HepG2 (cell line): ENCODE results near the gene CAMK4. TPM values are rescaled to one million over a fixed set of nuclear protein-coding genes. Genes with fewer than 3 reads are reported as not detected.

Experiments used
- ATAC-seq: fragments of 200-7000 bp; cut with Tn5 transposase; 3 replicates; pipeline ENCODE4 v1.9.1; 2020; ENCODE audit warnings: mild to moderate bottlenecking, moderate library complexity
- BruUV-seq: library from RNA; stranded (reverse); fragments of 400-500 nt; replicated peaks from 2 replicates; lab custom pipeline; 2021; lab: Mats Ljungman, UMichigan
- CTCF ChIA-PET: fragments of 300-600 bp; formaldehyde crosslinking; extraction: SDS; loops from one replicate; lab custom pipeline; 2021; ENCODE audit warnings: low total read pairs, inconsistent platforms, low intra/inter-chr PET ratio; lab: Yijun Ruan, JAX
- POLR2A ChIA-PET: fragments of 350-600 bp; sonication (Branson Sonifier 250); formaldehyde crosslinking; loops from one replicate; lab custom pipeline; 2020; ENCODE audit warnings: antibody characterized with exemption, inconsistent platforms; lab: Yijun Ruan, JAX
- DNase-seq: peaks from one replicate; pipeline ENCODE4 v3.0.0-alpha.2; 2015; ENCODE audit warnings: low spot score
- FAIRE-seq: peaks from 3 replicates; lab custom pipeline; 2011; peaks lifted over from hg19 to GRCh38; lab: Jason Lieb, UNC
- H2AFZ ChIP-seq: one replicate; pipeline ENCODE4 v1.6.1; 2011; ENCODE audit warnings: low read length, inconsistent platforms
- H3K27ac ChIP-seq: fragments of 300-600 bp; 3 replicates; pipeline ENCODE4 v1.8.0; 2011; ENCODE audit warnings: mixed run types, mild to moderate bottlenecking, mixed read lengths, low read length, inconsistent platforms; ENCODE audit not compliant: insufficient read depth; ENCODE audit errors: extremely low read length
- H3K27me3 ChIP-seq, 2 experiments: fragments of 200-600 bp in 1 of 2; 2 replicates in 1 of 2; 3 replicates in 1 of 2; pipeline versions ENCODE4 v1.6.0 to v1.8.0; 2011; ENCODE audit warnings: low read length in 2 of 2, mild to moderate bottlenecking in 2 of 2, moderate library complexity in 2 of 2, inconsistent platforms in 1 of 2; ENCODE audit not compliant: insufficient read depth in 2 of 2, control insufficient read depth in 1 of 2
- H3K36me3 ChIP-seq, 2 experiments: fragments of 200-600 bp in 1 of 2; replicated peaks in 1 of 2; 2 replicates in 1 of 2; 3 replicates in 1 of 2; pipeline versions ENCODE4 v1.5.1 to v1.8.0; 2011; ENCODE audit warnings: low read length in 2 of 2, inconsistent platforms in 1 of 2; ENCODE audit not compliant: insufficient read depth in 2 of 2, control insufficient read depth in 1 of 2
- H3K4me1 ChIP-seq: 2 replicates; pipeline ENCODE4 v1.5.1; 2012; ENCODE audit warnings: low read length, inconsistent platforms; ENCODE audit not compliant: insufficient read depth
- H3K4me2 ChIP-seq: 2 replicates; pipeline ENCODE4 v1.6.0; 2011; ENCODE audit warnings: low read depth, low read length, inconsistent platforms
- H3K4me3 ChIP-seq, 3 experiments: fragments of 200-600 bp in 1 of 3; sonication (generic), shearing (Covaris generic) in 1 of 3; replicated peaks in 1 of 3; 2 replicates each; pipeline ENCODE4 v1.5.1; 2011 to 2016; ENCODE audit warnings: low read length in 3 of 3, inconsistent platforms in 2 of 3, low read depth in 2 of 3, mild to moderate bottlenecking in 2 of 3, control low read depth in 1 of 3, mixed read lengths in 1 of 3; ENCODE audit not compliant: insufficient read depth in 1 of 3
- H3K79me2 ChIP-seq: one replicate; pipeline ENCODE4 v1.6.1; 2011; ENCODE audit warnings: low read length, inconsistent platforms; ENCODE audit not compliant: insufficient read depth
- H3K9ac ChIP-seq: 2 replicates; pipeline ENCODE4 v1.6.0; 2011; ENCODE audit warnings: mild to moderate bottlenecking, low read depth, low read length, inconsistent platforms; ENCODE audit not compliant: insufficient read depth
- H3K9me3 ChIP-seq: 2 replicates; pipeline ENCODE4 v1.5.1; 2012; ENCODE audit warnings: mild to moderate bottlenecking, low read length
- H4K20me1 ChIP-seq: 2 replicates; pipeline ENCODE4 v1.6.0; 2011; ENCODE audit warnings: inconsistent platforms, mild to moderate bottlenecking, low read length, moderate library complexity; ENCODE audit not compliant: insufficient read depth
- BORCS8-MEF2B ChIP-seq: sonication (generic); formaldehyde crosslinking; IDR thresholded peaks from 2 replicates; pipeline ENCODE4 v1.8.0; 2022; ENCODE audit warnings: mild to moderate bottlenecking, missing genetic modification reagents
- CC2D1A ChIP-seq: sonication (generic); formaldehyde crosslinking; IDR thresholded peaks from 2 replicates; pipeline ENCODE4 v1.8.1; 2023; ENCODE audit warnings: mild to moderate bottlenecking, missing genetic modification reagents
- CHD2 ChIP-seq: IDR thresholded peaks from 2 replicates; pipeline ENCODE4 v1.6.1; 2011; ENCODE audit warnings: low read depth, low read length, improper control_type of control experiment
- MAFK ChIP-seq, 2 experiments: IDR thresholded peaks in 1 of 2; conservative IDR thresholded peaks in 1 of 2; 2 replicates each; pipeline ENCODE4 v1.6.1; 2011; ENCODE audit warnings: improper control_type of control experiment in 2 of 2, low read length in 2 of 2
- MXD3 ChIP-seq: IDR thresholded peaks from 2 replicates; pipeline ENCODE4 v1.6.1; 2016; ENCODE audit warnings: mild to moderate bottlenecking, missing biosample characterization, missing genetic modification reagents
- SMARCC2 ChIP-seq: fragments of 450-650 bp; IDR thresholded peaks from 2 replicates; pipeline ENCODE4 v1.6.1; 2017; ENCODE audit warnings: antibody characterized with exemption, mild to moderate bottlenecking
- STAT6 ChIP-seq: sonication (generic); formaldehyde crosslinking; IDR thresholded peaks from 2 replicates; pipeline ENCODE4 v1.4.0; 2020; ENCODE audit warnings: missing genetic modification reagents, mild to moderate bottlenecking, borderline replicate concordance
- ZNF101 ChIP-seq: sonication (generic); formaldehyde crosslinking; IDR thresholded peaks from 2 replicates; pipeline ENCODE4 v1.4.0; 2020; ENCODE audit warnings: mild to moderate bottlenecking, low read depth, missing genetic modification reagents, borderline replicate concordance
- ZNF263 ChIP-seq: sonication (generic); formaldehyde crosslinking; IDR thresholded peaks from 2 replicates; pipeline ENCODE4 v1.4.0; 2020; ENCODE audit warnings: missing genetic modification reagents
- ZNF3 ChIP-seq: IDR thresholded peaks from 2 replicates; pipeline ENCODE4 v1.7.0; 2017; ENCODE audit warnings: inconsistent platforms
- ZNF362 ChIP-seq: sonication (generic); formaldehyde crosslinking; IDR thresholded peaks from 2 replicates; pipeline ENCODE4 v1.4.0; 2020; ENCODE audit warnings: missing genetic modification reagents, mild to moderate bottlenecking, borderline replicate concordance
- ZNF713 ChIP-seq: sonication (generic); formaldehyde crosslinking; IDR thresholded peaks from 2 replicates; pipeline ENCODE4 v1.4.0; 2020; ENCODE audit warnings: mild to moderate bottlenecking, missing genetic modification reagents
- WGBS: methylation state at CpG from one replicate; pipeline ENCODE4 v1.1.6; 2017; ENCODE audit warnings: low lambda C conversion rate; 5-methylcytosine and 5-hydroxymethylcytosine counted together
- in situ Hi-C: cut with HindIII; loops from 2 replicates; pipeline ENCODE4 v1.10.0; 2017; ENCODE audit warnings: low pct_unique_long_range_greater_than_20kb; ENCODE audit not compliant: extremely low pct_ligation_motif_present
- intact Hi-C: fragments of 100-400 bp; cut with micrococcal nuclease; formaldehyde crosslinking; loops from one replicate; pipeline ENCODE4 v1.10.0; 2022; ENCODE audit not compliant: unreplicated experiment
- polyA plus RNA-seq, 8 experiments: library from polyadenylated mRNA; depleted of rRNA in 3 of 8; stranded (reverse) in 7 of 8; unstranded in 1 of 8; fragments of >200 nt; fragmentation: Illumina TruSeq in 4 of 8; extraction: Trizol in 4 of 8; gene quantifications; 2 replicates each; pipeline versions ENCODE4 v1.2.1 to v1.2.3, GENCODE V29; 2011 to 2016; ENCODE audit warnings: low read depth in 4 of 8, missing spikeins in 1 of 8, mixed read lengths in 1 of 8; ENCODE audit not compliant: insufficient read depth in 1 of 8
- total RNA-seq, 5 experiments: library from RNA; depleted of rRNA; stranded (reverse); fragments of >200 nt; fragmentation: Illumina TruSeq; extraction: Trizol; gene quantifications; 2 replicates each; pipeline ENCODE4 v1.2.3, GENCODE V29; 2016; ENCODE audit warnings: low read depth in 1 of 5
- TF ChIP-seq, protein P1 (sequence below): sonication (generic); formaldehyde crosslinking; IDR thresholded peaks from 2 replicates; pipeline ENCODE4 v1.8.0; 2022; ENCODE audit warnings: low read depth, missing genetic modification reagents
- TF ChIP-seq, protein P2 (sequence below): sonication (generic); formaldehyde crosslinking; IDR thresholded peaks from 2 replicates; pipeline ENCODE4 v1.9.0; 2021; ENCODE audit warnings: missing genetic modification reagents, mild to moderate bottlenecking, borderline replicate concordance
- TF ChIP-seq, protein P3 (sequence below): sonication (generic); formaldehyde crosslinking; IDR thresholded peaks from 2 replicates; pipeline ENCODE4 v1.4.0; 2020; ENCODE audit warnings: mild to moderate bottlenecking, missing genetic modification reagents

CAMK4 gene
- total and polyA plus RNA-seq, 2 of the 13 experiments (the other 11 are each of a cell fraction or from before 2014, with no cell fraction given) = not detected

- DNase-seq (no peak), FAIRE-seq (no peak), ATAC-seq (no peak)
- Histone ChIP-seq H3K9ac (no peak overlapping the region), H3K4me2 (no peak overlapping the region), H3K36me3 (no peaks in the 10 kb centered on the region), H3K9me3 (no peaks in the 10 kb centered on the region), H3K79me2 (no peaks in the 10 kb centered on the region), H3K27ac (no peak overlapping the region), H3K4me3 (no peak overlapping the region), H3K27me3 (peaks cover 0 to 4% of the 10 kb centered on the region in 2 experiments; a peak in 2 of 5 replicates), H4K20me1 (no peaks in the 10 kb centered on the region), H2AFZ (no peak overlapping the region), H3K4me1 (no peaks in the 10 kb centered on the region)
- TF ChIP-seq MXD3 (CRISPR knock-in tag) (no peak), ZNF101 (no peak), SMARCC2 (no peak), ZNF713 (CRISPR knock-in tag) (no peak), ZNF263 (CRISPR knock-in tag) (no peak), STAT6 (no peak), BORCS8-MEF2B (CRISPR knock-in tag) (no peak), MAFK (conservative IDR thresholded peaks at IDR 0.05 in 1 of 2, IDR thresholded peaks at IDR 0.05 in 1 of 2; ENCODE audit: low read length in 2 of 2) (no peak), CHD2 (no peak), ZNF362 (CRISPR knock-in tag) (no peak), CC2D1A (CRISPR knock-in tag) (no peak), ZNF3 (CRISPR knock-in tag) (no peak)
- TF ChIP-seq, protein P1, sequence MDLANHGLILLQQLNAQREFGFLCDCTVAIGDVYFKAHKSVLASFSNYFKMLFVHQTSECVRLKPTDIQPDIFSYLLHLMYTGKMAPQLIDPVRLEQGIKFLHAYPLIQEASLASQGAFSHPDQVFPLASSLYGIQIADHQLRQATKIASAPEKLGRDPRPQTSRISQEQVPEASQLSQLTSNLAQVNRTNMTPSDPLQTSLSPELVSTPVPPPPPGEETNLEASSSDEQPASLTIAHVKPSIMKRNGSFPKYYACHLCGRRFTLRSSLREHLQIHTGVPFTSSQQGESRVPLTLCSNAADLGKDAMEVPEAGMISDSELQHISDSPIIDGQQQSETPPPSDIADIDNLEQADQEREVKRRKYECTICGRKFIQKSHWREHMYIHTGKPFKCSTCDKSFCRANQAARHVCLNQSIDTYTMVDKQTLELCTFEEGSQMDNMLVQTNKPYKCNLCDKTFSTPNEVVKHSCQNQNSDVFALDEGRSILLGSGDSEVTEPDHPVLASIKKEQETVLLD = no peak
- TF ChIP-seq, protein P2, sequence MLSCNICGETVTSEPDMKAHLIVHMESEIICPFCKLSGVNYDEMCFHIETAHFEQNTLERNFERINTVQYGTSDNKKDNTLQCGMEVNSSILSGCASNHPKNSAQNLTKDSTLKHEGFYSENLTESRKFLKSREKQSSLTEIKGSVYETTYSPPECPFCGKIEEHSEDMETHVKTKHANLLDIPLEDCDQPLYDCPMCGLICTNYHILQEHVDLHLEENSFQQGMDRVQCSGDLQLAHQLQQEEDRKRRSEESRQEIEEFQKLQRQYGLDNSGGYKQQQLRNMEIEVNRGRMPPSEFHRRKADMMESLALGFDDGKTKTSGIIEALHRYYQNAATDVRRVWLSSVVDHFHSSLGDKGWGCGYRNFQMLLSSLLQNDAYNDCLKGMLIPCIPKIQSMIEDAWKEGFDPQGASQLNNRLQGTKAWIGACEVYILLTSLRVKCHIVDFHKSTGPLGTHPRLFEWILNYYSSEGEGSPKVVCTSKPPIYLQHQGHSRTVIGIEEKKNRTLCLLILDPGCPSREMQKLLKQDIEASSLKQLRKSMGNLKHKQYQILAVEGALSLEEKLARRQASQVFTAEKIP (CRISPR knock-in tag) = no peak
- TF ChIP-seq, protein P3, sequence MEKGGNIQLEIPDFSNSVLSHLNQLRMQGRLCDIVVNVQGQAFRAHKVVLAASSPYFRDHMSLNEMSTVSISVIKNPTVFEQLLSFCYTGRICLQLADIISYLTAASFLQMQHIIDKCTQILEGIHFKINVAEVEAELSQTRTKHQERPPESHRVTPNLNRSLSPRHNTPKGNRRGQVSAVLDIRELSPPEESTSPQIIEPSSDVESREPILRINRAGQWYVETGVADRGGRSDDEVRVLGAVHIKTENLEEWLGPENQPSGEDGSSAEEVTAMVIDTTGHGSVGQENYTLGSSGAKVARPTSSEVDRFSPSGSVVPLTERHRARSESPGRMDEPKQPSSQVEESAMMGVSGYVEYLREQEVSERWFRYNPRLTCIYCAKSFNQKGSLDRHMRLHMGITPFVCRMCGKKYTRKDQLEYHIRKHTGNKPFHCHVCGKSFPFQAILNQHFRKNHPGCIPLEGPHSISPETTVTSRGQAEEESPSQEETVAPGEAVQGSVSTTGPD (CRISPR knock-in tag) = no peak
- POLR2A ChIA-PET = no interaction called here
- CTCF ChIA-PET = no interaction called here
- in situ Hi-C loops = no loop called here
- 16% methylated on average over 3 of the region's 3 CpGs for WGBS
- no TSS peak for BruUV-seq
- intact Hi-C loops = no loop called here
Measured at GRCh38 chr5:111241696-111242095, 17.5 kb downstream of the CAMK4 start.
